ENCODE measurements around the gene RAB35.

RAB35 gene

DNA sequence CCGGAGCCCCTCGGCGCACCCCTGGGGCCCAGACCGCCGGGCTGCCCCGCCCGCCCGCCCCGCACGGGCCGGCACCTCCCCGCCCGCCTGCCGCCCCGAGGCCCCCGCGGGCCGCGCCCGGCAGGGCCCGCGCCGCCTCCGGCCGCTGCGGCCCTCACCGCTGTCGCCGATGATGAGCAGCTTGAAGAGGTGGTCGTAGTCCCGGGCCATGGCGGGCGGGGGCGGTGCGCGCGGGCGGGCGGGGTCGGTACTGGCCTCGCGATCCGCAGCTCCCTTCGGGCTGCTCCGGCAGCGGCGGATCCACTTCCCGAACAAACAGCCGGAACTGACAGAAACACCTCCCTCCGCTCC lies at the start of gene RAB35:
Gene RAB35, minus strand, starts transcription at position 313 of the 351 bp plus-strand sequence. Its CDS starts 103 bp downstream, at position 210.
- no peak for DNase-seq (ENCODE audit: low spot score in 2 of 2)
- peaks cover 49% of the 10 kb centered on the region for H3K4me1 Mint-ChIP-seq
- ATAC-seq (ENCODE audit: low read depth) = no peak
- H3K36me3 Mint-ChIP-seq = peaks cover 8% of the 10 kb centered on the region
- peak within 1 kb of the TSS; percentile 87 for H3K27ac Mint-ChIP-seq
- H3K4me3 Mint-ChIP-seq = peak within 1 kb of the TSS; percentile 88
- H3K27me3 Mint-ChIP-seq = no peaks in the 10 kb centered on the region
- no peaks in the 10 kb centered on the region for H3K9me3 Mint-ChIP-seq

DNA sequence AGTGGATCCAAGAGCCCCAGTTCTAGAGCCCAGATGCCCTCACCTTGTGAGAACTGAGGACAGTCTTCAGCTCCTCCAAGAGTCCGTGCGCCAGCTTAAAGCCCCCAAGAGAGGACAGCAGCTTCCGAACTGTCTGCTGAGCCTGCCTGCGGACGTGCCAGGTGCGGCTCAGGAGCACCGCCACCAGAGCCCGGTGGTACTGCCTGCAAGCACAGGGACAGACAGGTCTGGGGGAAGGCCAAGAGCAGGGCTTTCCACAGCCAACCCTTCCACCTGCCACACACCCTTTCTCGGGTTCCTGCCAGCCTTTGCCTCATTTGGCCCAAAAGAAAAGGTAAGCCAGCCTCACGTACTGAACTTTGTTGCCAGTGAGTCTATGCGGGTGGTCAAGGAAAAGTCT lies 47.7 kb upstream of the RAB35 start:
- Mint-ChIP-seq H3K27ac (no peak overlapping the region), H3K36me3 (peaks cover 35% of the 10 kb centered on the region), H3K9me3 (no peaks in the 10 kb centered on the region), H3K27me3 (no peaks in the 10 kb centered on the region), H3K4me3 (no peak overlapping the region), H3K4me1 (no peaks in the 10 kb centered on the region)
- no peak for DNase-seq (ENCODE audit: low spot score in 2 of 2)
- no peak for ATAC-seq (ENCODE audit: low read depth)

DNA sequence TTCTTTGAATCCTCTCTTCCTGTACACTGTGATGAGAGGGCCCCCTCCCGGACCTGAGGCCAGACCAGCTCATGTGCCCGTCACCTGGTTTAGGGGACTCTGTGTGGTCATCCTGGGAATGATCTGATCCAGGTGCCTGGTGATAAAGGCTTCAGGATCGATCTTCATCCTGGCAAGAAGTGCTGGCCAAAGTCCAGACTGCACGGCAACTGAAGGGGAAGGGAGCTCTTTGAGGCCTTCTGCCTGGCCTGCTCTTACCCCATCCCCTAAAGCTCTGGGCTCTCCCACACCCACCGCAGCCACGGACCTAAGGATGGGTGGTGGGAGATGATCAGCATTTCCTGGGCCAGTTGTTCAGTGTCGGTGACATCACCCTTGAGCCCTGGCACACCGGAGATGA lies 46.2 kb upstream of the RAB35 start:
- peaks cover 30% of the 10 kb centered on the region for H3K36me3 Mint-ChIP-seq
- H3K4me3 Mint-ChIP-seq = no peak overlapping the region
- H3K27me3 Mint-ChIP-seq = no peaks in the 10 kb centered on the region
- DNase-seq (ENCODE audit: low spot score in 2 of 2) = no peak
- peak overlapping the region; percentile 14 for H3K27ac Mint-ChIP-seq
- no peaks in the 10 kb centered on the region for H3K4me1 Mint-ChIP-seq
- no peak for ATAC-seq (ENCODE audit: low read depth)
- no peaks in the 10 kb centered on the region for H3K9me3 Mint-ChIP-seq

DNA sequence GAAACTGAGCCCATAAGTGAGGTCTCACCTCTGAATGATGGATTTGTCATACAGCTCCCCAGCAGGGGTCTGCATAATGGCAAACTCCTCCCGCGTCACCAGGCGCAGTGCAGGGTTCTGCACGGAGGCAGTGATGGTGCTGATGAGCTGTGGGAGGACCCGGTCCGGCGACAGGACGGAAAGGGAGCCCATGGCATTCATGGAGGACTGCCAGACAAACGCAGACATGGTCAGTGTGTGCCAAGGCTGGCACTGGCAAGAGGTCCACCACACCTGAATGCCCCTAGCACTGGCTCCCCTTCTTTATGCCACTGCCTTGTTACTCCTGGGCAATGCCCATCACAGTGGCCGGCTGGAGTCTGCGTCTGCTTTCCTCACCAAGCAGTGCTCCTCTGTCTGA lies 45.3 kb upstream of the RAB35 start:
- no peak overlapping the region for H3K4me3 Mint-ChIP-seq
- H3K27ac Mint-ChIP-seq = no peak overlapping the region

DNA sequence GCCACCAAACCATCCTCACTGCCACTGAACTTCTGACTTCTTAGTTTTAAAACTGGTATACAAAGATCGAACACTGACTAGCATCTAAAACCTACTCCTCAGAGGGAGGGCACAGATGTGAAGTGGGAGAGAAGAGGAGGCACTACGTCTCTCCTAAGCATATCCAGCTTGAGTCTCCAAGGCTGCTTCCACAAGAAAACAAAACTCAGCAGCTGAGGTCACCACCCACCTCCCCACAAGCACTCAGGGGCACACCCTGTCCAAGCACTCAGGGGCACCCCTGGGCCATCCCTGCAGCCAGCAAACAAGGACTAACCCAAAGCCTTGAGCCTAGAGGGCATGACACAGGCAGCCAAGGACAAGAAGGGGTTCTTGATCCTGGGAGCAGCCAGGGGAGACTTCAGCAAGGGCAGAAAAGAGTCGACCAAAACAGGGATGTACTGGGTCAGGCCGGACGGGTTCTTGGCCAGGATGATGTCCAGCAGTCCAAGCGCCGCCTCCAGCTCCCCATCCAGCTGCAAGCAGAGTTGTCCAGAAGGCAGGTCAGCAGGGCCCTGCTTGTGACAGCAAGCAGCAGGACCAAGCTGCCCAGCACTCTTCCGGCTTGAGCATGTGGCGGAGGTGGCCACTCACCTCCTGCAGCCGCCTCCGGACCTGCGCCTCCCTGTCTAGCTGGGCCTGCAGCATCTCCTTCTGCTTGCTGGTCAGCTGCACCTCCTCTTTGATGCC lies 43.1 kb upstream of the RAB35 start:
- H3K9me3 Mint-ChIP-seq = no peaks in the 10 kb centered on the region

More for the DNA sequence above, 45.3 kb upstream of the RAB35 start:
- Mint-ChIP-seq H3K27me3 (no peaks in the 10 kb centered on the region), H3K4me1 (no peaks in the 10 kb centered on the region), H3K9me3 (no peaks in the 10 kb centered on the region), H3K36me3 (peaks cover 37% of the 10 kb centered on the region)
- DNase-seq (ENCODE audit: low spot score in 2 of 2) (no peak), ATAC-seq (ENCODE audit: low read depth) (no peak)

DNA sequence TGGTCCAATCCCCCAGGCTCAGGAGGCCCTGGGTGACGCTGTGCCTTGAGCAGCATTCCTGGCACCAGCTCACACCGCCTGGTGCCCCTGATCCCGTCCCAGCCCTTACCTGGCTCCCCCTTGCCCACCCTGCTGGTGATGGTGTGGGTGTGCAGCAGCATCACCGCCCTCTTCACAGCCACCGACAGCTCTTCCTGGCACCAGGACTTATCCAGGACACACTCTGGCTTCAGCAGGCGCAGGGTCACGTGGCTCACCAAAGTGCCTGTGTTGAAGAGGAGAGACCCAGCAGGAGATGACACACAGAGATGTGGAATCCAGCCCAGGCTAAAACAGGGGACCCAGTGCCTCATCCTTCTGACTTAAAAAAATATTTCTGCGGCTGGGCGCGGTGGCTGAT lies 41.8 kb upstream of the RAB35 start:
- no peak overlapping the region for H3K27ac Mint-ChIP-seq

More for the DNA sequence above, 43.1 kb upstream of the RAB35 start:
- H3K36me3 Mint-ChIP-seq = peaks cover 49% of the 10 kb centered on the region
- peak overlapping the region; percentile 73 for H3K27ac Mint-ChIP-seq
- H3K27me3 Mint-ChIP-seq = no peaks in the 10 kb centered on the region
- no peak for DNase-seq (ENCODE audit: low spot score in 2 of 2)
- no peaks in the 10 kb centered on the region for H3K4me1 Mint-ChIP-seq
- ATAC-seq (ENCODE audit: low read depth) = no peak
- no peak overlapping the region for H3K4me3 Mint-ChIP-seq

DNA sequence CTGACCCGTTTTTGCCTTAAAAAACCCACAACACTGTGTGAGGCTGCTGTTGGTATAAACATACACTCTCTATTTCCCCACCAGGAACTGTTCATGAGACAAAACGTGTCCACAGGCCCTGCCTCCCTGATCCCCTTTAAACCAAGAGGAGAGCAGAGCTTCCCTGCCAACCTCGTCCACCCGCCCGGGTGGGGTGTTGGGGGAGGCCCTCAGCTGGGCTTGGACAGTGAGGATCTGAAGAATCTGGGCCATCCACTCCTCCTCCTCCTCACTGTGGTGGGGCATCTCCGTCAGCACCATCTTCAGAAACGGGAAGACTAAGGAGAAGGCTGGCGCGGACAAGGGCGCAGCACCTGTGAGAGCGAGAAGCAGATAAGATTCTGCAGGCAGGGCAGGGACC lies 41.1 kb upstream of the RAB35 start:
- ATAC-seq (ENCODE audit: low read depth) (no peak), DNase-seq (ENCODE audit: low spot score in 2 of 2) (no peak)
- Mint-ChIP-seq H3K4me1 (no peaks in the 10 kb centered on the region), H3K9me3 (no peaks in the 10 kb centered on the region), H3K27ac (no peak overlapping the region), H3K36me3 (peaks cover 47% of the 10 kb centered on the region), H3K27me3 (no peaks in the 10 kb centered on the region), H3K4me3 (no peak overlapping the region)

More for the DNA sequence above, 41.8 kb upstream of the RAB35 start:
- DNase-seq (ENCODE audit: low spot score in 2 of 2) = no peak
- Mint-ChIP-seq H3K27me3 (no peaks in the 10 kb centered on the region), H3K4me3 (no peak overlapping the region), H3K4me1 (no peaks in the 10 kb centered on the region), H3K36me3 (peaks cover 46% of the 10 kb centered on the region), H3K9me3 (no peaks in the 10 kb centered on the region)
- no peak for ATAC-seq (ENCODE audit: low read depth)

DNA sequence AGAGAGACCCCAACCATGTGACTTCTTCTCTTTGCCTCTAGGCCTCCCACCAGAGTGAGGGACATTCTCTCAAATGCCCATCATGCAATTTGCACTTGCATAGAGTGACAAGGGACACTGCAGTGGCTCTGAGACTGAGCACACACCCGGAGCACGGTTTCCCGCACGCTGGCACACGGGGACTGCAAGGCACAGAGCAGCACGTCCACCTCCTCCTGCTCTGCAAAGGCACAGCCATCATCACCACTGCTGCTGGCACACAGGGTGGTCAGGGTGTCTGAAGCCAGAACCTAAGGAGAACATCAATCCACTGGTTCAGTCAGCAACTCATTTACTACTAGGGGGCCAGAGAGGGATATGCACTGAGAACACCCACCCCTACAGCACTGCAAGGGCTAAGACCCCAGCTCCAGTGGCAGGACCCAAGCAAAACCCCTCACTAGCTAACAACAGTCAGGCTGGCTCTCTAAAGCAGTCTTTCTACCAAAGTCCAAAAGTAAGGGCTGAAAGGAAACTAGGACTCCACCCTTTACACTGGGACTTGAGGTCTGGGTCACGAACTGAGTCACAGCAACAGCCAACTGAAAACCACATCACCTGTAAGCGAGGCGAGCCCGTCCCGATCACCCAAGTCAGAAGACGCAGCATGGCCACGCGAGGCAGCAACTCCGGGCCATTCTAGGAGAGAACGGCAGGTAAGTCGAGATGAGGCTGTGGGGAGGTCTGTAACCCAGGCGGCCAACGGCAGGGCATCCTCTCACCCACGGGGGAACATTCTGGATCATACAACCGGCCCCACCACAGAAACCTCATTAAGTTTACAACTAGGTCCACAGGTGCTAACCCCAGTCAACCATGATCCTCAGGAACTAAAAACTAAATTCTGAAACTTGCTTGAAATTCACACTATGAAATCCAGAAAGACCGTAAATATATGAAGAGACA lies 40.0 kb upstream of the RAB35 start:
- DNase-seq (ENCODE audit: low spot score in 2 of 2) (no peak), ATAC-seq (ENCODE audit: low read depth) (no peak)
- Mint-ChIP-seq H3K4me3 (no peak overlapping the region), H3K27ac (peak overlapping the region; percentile 41), H3K4me1 (no peaks in the 10 kb centered on the region), H3K9me3 (no peaks in the 10 kb centered on the region), H3K36me3 (peaks cover 43% of the 10 kb centered on the region), H3K27me3 (no peaks in the 10 kb centered on the region)

DNA sequence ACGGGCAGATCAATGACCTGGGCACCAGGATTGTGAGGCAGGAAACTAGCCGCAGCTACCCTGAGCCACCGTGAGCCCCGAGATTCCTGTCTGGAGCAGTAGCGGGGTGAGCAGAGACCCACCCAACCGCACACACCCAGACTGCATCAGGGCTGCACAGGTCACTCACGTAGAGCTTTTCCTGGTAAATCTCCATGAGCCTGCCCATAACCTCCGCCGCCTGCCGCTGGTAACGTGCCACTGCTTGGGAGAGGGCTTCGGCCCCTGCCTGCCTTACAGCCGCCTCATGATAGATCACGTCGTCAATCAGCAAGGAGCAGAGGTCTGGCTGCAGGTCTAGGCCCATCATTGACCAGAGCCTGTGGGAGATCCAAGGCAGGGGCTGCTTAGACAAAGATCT lies 38.5 kb upstream of the RAB35 start:
- no peaks in the 10 kb centered on the region for H3K27me3 Mint-ChIP-seq
- no peak overlapping the region for H3K4me3 Mint-ChIP-seq
- ATAC-seq (ENCODE audit: low read depth) = no peak
- peaks cover 36% of the 10 kb centered on the region for H3K36me3 Mint-ChIP-seq
- H3K27ac Mint-ChIP-seq = no peak overlapping the region
- DNase-seq (ENCODE audit: low spot score in 2 of 2) = no peak
- no peaks in the 10 kb centered on the region for H3K9me3 Mint-ChIP-seq
- no peaks in the 10 kb centered on the region for H3K4me1 Mint-ChIP-seq

DNA sequence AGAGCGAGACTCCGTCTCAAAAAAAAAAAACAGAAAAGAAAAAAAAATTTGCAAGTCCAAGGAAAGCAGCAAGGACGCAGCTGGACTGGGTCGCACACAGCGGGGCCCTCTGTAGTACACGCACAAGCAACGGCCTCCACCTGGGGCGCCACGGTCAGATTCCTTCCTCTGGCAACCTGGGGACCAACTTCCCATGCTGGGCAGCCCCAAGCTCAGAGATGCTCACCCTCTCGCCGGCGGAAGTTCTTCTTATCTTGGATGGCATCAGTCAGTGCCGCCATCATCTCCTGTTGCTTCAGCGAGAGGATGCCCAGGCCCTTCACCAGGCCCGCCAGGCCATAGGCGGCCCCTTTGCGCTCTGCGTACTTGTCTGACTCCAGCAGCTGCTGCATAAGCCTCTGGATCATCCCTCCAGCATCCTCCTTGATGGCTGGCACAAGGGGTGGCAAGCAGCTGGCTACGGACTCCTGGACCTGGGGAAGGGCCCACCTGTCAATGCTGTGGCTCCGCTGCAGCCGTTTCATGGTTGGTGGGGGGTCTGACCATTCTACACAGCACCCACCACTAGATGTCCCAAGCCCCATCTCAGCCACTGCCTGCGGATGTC lies 34.5 kb upstream of the RAB35 start:
- Mint-ChIP-seq H3K27ac (no peak overlapping the region), H3K27me3 (no peaks in the 10 kb centered on the region), H3K4me3 (no peak overlapping the region), H3K9me3 (no peaks in the 10 kb centered on the region), H3K36me3 (peaks cover 34% of the 10 kb centered on the region), H3K4me1 (no peaks in the 10 kb centered on the region)
- no peak for ATAC-seq (ENCODE audit: low read depth)
- no peak for DNase-seq (ENCODE audit: low spot score in 2 of 2)

DNA sequence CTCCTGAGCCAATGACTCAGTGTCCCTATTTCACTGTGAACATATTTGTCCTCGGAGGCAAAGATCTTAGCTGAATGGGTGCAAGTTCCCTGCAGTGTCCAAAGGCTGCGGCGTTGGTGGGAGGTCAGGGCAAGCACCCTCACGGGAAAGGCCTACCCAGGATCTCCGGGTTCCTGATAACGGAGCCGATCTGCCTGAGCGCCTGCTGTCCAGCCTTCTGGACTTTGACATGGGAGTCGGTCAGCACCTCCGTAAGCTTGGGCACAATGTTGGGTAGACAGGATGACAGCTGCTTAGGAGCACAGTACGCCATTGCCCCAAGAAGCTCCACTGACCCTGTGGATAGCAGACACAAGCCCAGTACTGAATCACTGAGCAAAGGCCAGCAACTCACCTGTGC lies 31.5 kb upstream of the RAB35 start:
- peaks cover 33% of the 10 kb centered on the region for H3K36me3 Mint-ChIP-seq
- no peaks in the 10 kb centered on the region for H3K27me3 Mint-ChIP-seq
- H3K9me3 Mint-ChIP-seq = no peaks in the 10 kb centered on the region
- DNase-seq (ENCODE audit: low spot score in 2 of 2) (no peak), ATAC-seq (ENCODE audit: low read depth) (no peak)
- H3K27ac Mint-ChIP-seq = no peak overlapping the region
- no peak overlapping the region for H3K4me3 Mint-ChIP-seq
- H3K4me1 Mint-ChIP-seq = no peaks in the 10 kb centered on the region

DNA sequence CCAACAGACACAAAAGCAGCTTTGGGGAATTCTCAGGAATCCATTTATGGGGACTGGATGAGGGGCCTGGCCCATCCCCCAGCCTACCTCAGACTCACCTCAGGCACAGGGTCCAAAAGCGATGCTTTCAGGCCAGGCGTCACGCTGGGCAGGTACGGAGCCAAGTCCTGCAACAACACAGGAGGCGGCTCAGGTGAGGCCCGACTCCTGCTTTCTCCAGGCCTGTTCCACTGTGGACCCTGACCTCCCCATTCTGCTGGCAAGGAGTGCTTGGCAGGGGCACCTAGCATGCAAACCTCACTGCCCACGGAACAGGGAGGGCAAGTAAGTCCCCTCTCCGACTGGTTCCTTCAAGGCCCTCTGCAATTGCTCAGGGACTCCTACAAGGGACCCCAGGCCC lies 28.6 kb upstream of the RAB35 start:
- Mint-ChIP-seq H3K27me3 (no peaks in the 10 kb centered on the region), H3K4me3 (no peak overlapping the region), H3K27ac (no peak overlapping the region), H3K36me3 (peaks cover 47% of the 10 kb centered on the region), H3K4me1 (no peaks in the 10 kb centered on the region), H3K9me3 (no peaks in the 10 kb centered on the region)
- DNase-seq (ENCODE audit: low spot score in 2 of 2) (no peak), ATAC-seq (ENCODE audit: low read depth) (no peak)

DNA sequence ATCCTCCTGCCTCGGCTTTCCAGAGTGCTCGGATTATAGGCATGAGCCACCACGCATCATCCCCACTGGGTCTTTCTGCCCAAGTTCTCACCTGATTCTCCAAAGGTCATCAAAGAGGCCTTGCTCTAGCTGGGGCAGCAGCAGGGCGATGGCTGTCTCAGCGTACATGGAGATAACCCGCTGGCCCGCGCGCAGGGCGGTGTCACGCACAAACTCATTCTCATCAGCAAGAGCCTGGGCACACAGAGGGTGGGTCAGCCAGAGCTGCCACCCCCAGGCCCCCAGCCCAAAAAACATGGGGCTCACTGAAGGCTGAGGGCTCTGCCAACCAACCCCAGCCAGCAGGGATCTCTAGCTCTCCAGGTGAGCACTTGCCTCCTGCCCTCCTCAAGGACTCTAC lies 27.7 kb upstream of the RAB35 start:
- Mint-ChIP-seq H3K27ac (no peak overlapping the region), H3K36me3 (peaks cover 50% of the 10 kb centered on the region), H3K27me3 (no peaks in the 10 kb centered on the region), H3K9me3 (no peaks in the 10 kb centered on the region), H3K4me1 (no peaks in the 10 kb centered on the region), H3K4me3 (no peak overlapping the region)
- ATAC-seq (ENCODE audit: low read depth) = no peak
- no peak for DNase-seq (ENCODE audit: low spot score in 2 of 2)

DNA sequence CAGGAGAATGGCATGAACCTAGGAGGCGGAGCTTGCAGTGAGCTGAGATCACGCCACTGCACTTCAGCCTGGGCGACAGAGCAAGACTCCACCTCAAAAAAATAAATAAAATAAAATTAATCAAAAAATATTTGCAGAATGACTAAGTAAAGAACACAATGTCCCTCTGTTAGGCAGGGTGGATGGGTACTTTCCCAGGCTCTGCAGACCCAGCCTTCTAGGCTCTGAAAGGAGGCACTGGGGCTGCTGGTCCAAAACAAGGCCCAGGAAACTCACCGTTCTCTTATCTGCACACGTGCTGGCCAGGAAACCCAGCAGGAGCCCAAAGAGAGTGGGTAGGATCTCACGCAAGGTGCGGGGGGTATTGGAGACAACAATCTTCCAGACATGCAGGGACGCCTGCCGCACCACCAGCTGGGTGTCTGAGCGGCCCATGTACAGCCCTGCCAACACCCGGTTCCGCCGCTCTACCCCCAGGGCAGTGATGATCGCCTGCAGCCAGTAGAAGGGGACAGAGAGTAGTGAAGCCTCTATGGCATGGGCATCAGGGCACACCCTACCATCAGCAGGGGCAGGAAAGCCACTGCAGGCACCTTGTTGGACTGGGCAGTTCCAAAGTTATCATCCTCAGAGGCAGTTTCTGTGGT lies 25.8 kb upstream of the RAB35 start:
- Mint-ChIP-seq H3K4me1 (no peaks in the 10 kb centered on the region), H3K27me3 (no peaks in the 10 kb centered on the region), H3K27ac (no peak overlapping the region), H3K4me3 (no peak overlapping the region), H3K36me3 (peaks cover 40% of the 10 kb centered on the region), H3K9me3 (no peaks in the 10 kb centered on the region)
- ATAC-seq (ENCODE audit: low read depth) (no peak), DNase-seq (ENCODE audit: low spot score in 2 of 2) (no peak)

Data from memory B cell (primary cell).